Lower lobe of right lung (tissue), 2 donors: ENCODE results near the gene HSF4. TPM values are rescaled to one million over a fixed set of nuclear protein-coding genes. Genes with fewer than 3 reads are reported as not detected.
A peak's percentile ranks its signal among the peaks of the same experiment; 100 is the strongest.

Experiments used
- ATAC-seq, 2 donors: fragments of 200-7000 bp; cut with Tn5 transposase; one replicate each; pipeline ENCODE4 v1.9.1; 2020 to 2022; ENCODE audit warnings: mild to moderate bottlenecking in 2 of 2, moderate library complexity in 2 of 2
- DNase-seq: peaks from one replicate; pipeline ENCODE4 v3.0.0-alpha.2; 2020
- H3K27ac ChIP-seq: fragments of 200-600 bp; one replicate; pipeline ENCODE4 v1.8.0; 2022
- H3K27me3 ChIP-seq: fragments of 200-600 bp; one replicate; pipeline ENCODE4 v1.8.0; 2022; ENCODE audit warnings: low read depth
- H3K36me3 ChIP-seq: fragments of 200-600 bp; one replicate; pipeline ENCODE4 v1.8.0; 2022; ENCODE audit warnings: mild to moderate bottlenecking
- H3K4me1 ChIP-seq: fragments of 200-600 bp; one replicate; pipeline ENCODE4 v1.8.0; 2022
- H3K4me3 ChIP-seq: fragments of 200-600 bp; one replicate; pipeline ENCODE4 v1.8.0; 2022; ENCODE audit warnings: mild to moderate bottlenecking
- H3K9me3 ChIP-seq: fragments of 200-600 bp; one replicate; pipeline ENCODE4 v1.8.0; 2022
- intact Hi-C: fragments of 100-400 bp; cut with DNase I; formaldehyde crosslinking; loops from one replicate; pipeline ENCODE4 v1.11.0; 2022
- total RNA-seq: library from RNA; stranded (reverse); fragmentation: NEBNext Ultra II Directional; extraction: Animal tissue kit (Norgen Biotek cat#: 25700); gene quantifications from one replicate; pipeline ENCODE4 v1.2.1, GENCODE V29; 2021
- TF ChIP-seq, protein P1 (sequence below): fragments of 200-600 bp; IDR thresholded peaks from one replicate; pipeline ENCODE4 v1.8.0; 2022; ENCODE audit warnings: antibody characterized with exemption, mild to moderate bottlenecking
- donor health status: DM: no; HTN: yes; CAD: no; lungs with severe emphysema.

The HSF4 gene
- total RNA-seq, 1 donor from 2014 or later: 76.3 TPM

- intact Hi-C loops: no loop called here
- Histone ChIP-seq H3K4me1 (peaks cover 40% of the 10 kb centered on the region), H3K27ac (peak overlapping the region; percentile 18), H3K27me3 (no peaks in the 10 kb centered on the region), H3K4me3 (peak overlapping the region; percentile 100), H3K9me3 (no peaks in the 10 kb centered on the region), H3K36me3 (peaks cover 54% of the 10 kb centered on the region)
- no peak for DNase-seq
- TF ChIP-seq, protein P1, sequence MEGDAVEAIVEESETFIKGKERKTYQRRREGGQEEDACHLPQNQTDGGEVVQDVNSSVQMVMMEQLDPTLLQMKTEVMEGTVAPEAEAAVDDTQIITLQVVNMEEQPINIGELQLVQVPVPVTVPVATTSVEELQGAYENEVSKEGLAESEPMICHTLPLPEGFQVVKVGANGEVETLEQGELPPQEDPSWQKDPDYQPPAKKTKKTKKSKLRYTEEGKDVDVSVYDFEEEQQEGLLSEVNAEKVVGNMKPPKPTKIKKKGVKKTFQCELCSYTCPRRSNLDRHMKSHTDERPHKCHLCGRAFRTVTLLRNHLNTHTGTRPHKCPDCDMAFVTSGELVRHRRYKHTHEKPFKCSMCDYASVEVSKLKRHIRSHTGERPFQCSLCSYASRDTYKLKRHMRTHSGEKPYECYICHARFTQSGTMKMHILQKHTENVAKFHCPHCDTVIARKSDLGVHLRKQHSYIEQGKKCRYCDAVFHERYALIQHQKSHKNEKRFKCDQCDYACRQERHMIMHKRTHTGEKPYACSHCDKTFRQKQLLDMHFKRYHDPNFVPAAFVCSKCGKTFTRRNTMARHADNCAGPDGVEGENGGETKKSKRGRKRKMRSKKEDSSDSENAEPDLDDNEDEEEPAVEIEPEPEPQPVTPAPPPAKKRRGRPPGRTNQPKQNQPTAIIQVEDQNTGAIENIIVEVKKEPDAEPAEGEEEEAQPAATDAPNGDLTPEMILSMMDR: no peak
- ATAC-seq: no peak
Measured at GRCh38 chr16:67193536-67193935, 29.0 kb downstream of the HSF4 start.

DNA sequence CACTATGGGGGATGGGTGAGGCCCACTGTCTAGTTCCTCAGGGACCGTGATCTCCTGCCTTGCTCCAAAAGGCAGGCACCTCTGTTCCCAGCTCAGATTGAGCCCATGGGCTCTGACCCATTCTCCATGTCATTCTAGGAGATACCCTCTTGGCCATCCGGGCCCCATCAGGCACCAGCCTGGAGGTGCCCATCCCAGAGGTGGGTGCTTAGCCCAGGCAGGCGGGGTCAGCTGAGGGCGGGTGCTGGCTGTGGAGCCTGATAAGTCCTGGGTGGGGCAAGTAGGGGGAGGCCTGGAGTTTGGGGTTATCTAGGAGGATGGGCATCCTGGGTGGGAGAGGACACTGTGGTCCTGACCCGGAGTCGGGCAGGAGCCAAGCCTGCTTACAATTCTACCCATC, 29.7 kb downstream of the HSF4 start:
- Histone ChIP-seq H3K9me3 (no peaks in the 10 kb centered on the region), H3K36me3 (peaks cover 55% of the 10 kb centered on the region), H3K27ac (no peak overlapping the region), H3K27me3 (no peaks in the 10 kb centered on the region), H3K4me1 (peaks cover 47% of the 10 kb centered on the region), H3K4me3 (no peak overlapping the region)
- no peak for ATAC-seq
- intact Hi-C loops: no loop called here
- TF ChIP-seq, protein P1: no peak
- DNase-seq: no peak

- no peak overlapping the region for H3K4me3 ChIP-seq
- DNase-seq (no peak), ATAC-seq (no peak)
- H3K27me3 ChIP-seq: no peaks in the 10 kb centered on the region
- peaks cover 60% of the 10 kb centered on the region for H3K36me3 ChIP-seq
- H3K27ac ChIP-seq: no peak overlapping the region
- H3K4me1 ChIP-seq: peaks cover 45% of the 10 kb centered on the region
- intact Hi-C loops: no loop called here
- TF ChIP-seq, protein P1: no peak
- no peaks in the 10 kb centered on the region for H3K9me3 ChIP-seq
Measured at GRCh38 chr16:67195676-67196075, 31.1 kb downstream of the HSF4 start.

DNA sequence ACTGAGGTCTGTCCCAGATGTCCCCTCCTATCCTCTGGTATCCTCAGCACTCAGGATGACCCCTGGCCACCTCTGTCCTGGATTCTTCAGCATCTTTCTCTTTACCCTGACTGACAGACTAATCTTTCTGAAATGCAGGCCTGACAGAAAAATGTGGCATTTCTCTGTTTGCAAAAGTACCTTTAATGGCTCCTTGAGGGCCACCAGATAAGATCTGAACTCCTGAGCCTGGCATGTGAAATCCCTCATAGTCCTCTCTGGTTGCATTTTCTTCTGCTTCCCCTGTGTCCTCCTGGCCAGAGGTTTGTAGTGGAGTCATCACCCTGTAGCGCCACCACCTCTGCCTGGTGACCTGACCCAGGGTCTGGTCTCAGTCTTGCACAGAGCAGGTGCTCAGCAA, 32.3 kb downstream of the HSF4 start:
- TF ChIP-seq, protein P1: no peak
- DNase-seq (no peak), ATAC-seq (no peak)
- Histone ChIP-seq H3K36me3 (peaks cover 69% of the 10 kb centered on the region), H3K4me3 (no peak overlapping the region), H3K27ac (no peak overlapping the region), H3K27me3 (no peaks in the 10 kb centered on the region), H3K4me1 (peaks cover 33% of the 10 kb centered on the region), H3K9me3 (no peaks in the 10 kb centered on the region)
- intact Hi-C loops: no loop called here

GRCh38 chr16:67197704-67198103, 33.2 kb downstream of the HSF4 start:
- ATAC-seq: no peak
- H3K27ac ChIP-seq: peak overlapping the region; percentile 28

More at GRCh38 chr16:67197704-67198103, 33.2 kb downstream of the HSF4 start:
- no peaks in the 10 kb centered on the region for H3K9me3 ChIP-seq
- no peak for DNase-seq
- TF ChIP-seq, protein P1: no peak
- intact Hi-C loops: no loop called here
- H3K4me1 ChIP-seq: peaks cover 30% of the 10 kb centered on the region
- no peaks in the 10 kb centered on the region for H3K27me3 ChIP-seq
- peaks cover 77% of the 10 kb centered on the region for H3K36me3 ChIP-seq
- H3K4me3 ChIP-seq: no peak overlapping the region
